Uterus (tissue), 4 donors: Measurements from ENCODE around the gene ALX1. TPM values are rescaled to one million over a fixed set of nuclear protein-coding genes. Genes with fewer than 3 reads are reported as not detected.
A peak's percentile ranks its signal among the peaks of the same experiment; 100 is the strongest.

Source experiments
- DNase-seq, 2 donors: peaks; one replicate each; pipeline ENCODE4 v3.0.0-alpha.2; 2019 to 2020
- H3K27ac ChIP-seq, 2 donors: fragments of 200-600 bp; sonication (generic); 1 replicate in 1 of 2; 2 replicates in 1 of 2; pipeline ENCODE4 v1.5.1; 2016 to 2018
- H3K27me3 ChIP-seq, 2 donors: fragments of 200-600 bp; sonication (generic); one replicate each; pipeline ENCODE4 v1.5.1; 2018 to 2019; ENCODE audit warnings: control low read depth in 1 of 2
- H3K36me3 ChIP-seq, 2 donors: fragments of 200-600 bp; sonication (generic); one replicate each; pipeline ENCODE4 v1.5.1; 2019; ENCODE audit warnings: control low read depth in 1 of 2
- H3K4me1 ChIP-seq, 2 donors: fragments of 200-600 bp; sonication (generic); one replicate each; pipeline ENCODE4 v1.5.1; 2018 to 2019; ENCODE audit warnings: control low read depth in 1 of 2
- H3K4me3 ChIP-seq, 2 donors: fragments of 200-600 bp; sonication (generic); 1 replicate in 1 of 2; 2 replicates in 1 of 2; pipeline ENCODE4 v1.5.1; 2018 to 2019; ENCODE audit warnings: mild to moderate bottlenecking in 1 of 2
- H3K9me3 ChIP-seq, 2 donors: fragments of 200-600 bp; sonication (generic); one replicate each; pipeline ENCODE4 v1.5.1; 2019; ENCODE audit warnings: control low read depth in 1 of 2
- POLR2A ChIP-seq, 2 donors: fragments of 450-650 bp; IDR thresholded peaks; one replicate each; pipeline ENCODE4 v1.6.1; 2016; ENCODE audit warnings: antibody characterized with exemption in 2 of 2, mild to moderate bottlenecking in 1 of 2, moderate library complexity in 1 of 2
- intact Hi-C: fragments of 100-400 bp; cut with DNase I; formaldehyde crosslinking; loops from one replicate; pipeline ENCODE4 v1.15.1; 2023; ENCODE audit warnings: low total_unique reads
- total RNA-seq, 4 donors: library from RNA; depleted of rRNA in 3 of 4; stranded (reverse); fragments of >200 nt in 3 of 4; gene quantifications; one replicate each; pipeline versions ENCODE4 v1.1.0 to v1.2.4, GENCODE V29; 2014 to 2023
- TF ChIP-seq, protein P1 (sequence below), 4 experiments: fragments of 200-600 bp in 2 of 4; fragments of 450-650 bp in 2 of 4; sonication (generic) in 2 of 4; IDR thresholded peaks; one replicate each; pipeline ENCODE4 v1.5.1; 2016 to 2019; ENCODE audit warnings: antibody characterized with exemption in 4 of 4, mild to moderate bottlenecking in 2 of 4, moderate library complexity in 1 of 4
- donor health status: DM: yes; HTN: yes; CAD: no.

Gene ALX1
- total RNA-seq = 1 to 10 TPM in 1 of 4 donors, under 1 TPM in 1, not detected in 2; 0.61 to 4.2 TPM

DNA sequence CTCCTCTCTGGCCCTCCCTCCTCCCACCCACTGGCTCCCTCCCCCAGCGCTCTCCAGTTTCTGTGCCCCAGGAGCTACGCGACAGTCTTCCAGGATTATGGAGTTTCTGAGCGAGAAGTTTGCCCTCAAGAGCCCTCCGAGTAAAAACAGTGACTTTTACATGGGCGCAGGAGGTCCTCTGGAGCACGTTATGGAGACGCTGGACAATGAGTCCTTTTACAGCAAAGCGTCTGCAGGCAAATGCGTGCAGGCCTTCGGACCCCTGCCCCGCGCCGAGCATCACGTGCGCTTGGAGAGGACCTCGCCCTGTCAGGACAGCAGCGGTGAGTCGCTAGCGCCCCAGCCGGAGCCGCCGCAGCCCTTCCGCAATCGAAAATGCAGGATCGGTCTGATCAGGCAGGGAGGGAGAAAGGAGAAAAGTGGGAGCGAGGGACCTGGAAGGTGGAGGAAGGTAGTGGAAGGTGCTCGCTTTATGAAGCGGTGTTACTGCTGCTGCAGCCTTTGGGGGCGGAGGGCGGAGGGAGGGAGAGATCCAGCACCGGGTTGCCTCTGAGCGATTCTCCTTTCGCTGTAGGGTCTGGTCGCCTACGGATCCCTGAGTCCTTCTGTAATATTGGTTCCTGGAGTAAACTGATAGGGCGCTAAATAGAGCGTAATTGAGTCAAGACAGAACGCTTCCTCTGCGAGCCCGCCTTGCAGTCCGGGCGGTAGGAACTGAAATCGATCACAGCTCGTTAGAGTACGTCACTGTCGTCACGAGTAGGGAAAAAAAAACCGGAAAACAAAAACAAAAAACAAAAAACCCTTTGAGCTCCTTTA lies at the start of gene ALX1:
Gene ALX1, plus strand, starts transcription at position 56 of the 819 bp plus-strand sequence. Its CDS starts 42 bp downstream, at position 98.
- peak within 1 kb of the TSS; percentile 35 to 45 for H3K27ac ChIP-seq
- H3K4me3 ChIP-seq = peak within 1 kb of the TSS; percentile 22 to 35
- intact Hi-C loops = no loop called here
- peak in 1 of 2 donors; percentile 45 for DNase-seq
- no peaks in the 10 kb centered on the region for H3K9me3 ChIP-seq
- H3K36me3 ChIP-seq = no peaks in the 10 kb centered on the region
- no peaks in the 10 kb centered on the region for H3K4me1 ChIP-seq
- H3K27me3 ChIP-seq = peaks cover 7 to 46% of the 10 kb centered on the region in 2 donors
- TF ChIP-seq, protein P1, sequence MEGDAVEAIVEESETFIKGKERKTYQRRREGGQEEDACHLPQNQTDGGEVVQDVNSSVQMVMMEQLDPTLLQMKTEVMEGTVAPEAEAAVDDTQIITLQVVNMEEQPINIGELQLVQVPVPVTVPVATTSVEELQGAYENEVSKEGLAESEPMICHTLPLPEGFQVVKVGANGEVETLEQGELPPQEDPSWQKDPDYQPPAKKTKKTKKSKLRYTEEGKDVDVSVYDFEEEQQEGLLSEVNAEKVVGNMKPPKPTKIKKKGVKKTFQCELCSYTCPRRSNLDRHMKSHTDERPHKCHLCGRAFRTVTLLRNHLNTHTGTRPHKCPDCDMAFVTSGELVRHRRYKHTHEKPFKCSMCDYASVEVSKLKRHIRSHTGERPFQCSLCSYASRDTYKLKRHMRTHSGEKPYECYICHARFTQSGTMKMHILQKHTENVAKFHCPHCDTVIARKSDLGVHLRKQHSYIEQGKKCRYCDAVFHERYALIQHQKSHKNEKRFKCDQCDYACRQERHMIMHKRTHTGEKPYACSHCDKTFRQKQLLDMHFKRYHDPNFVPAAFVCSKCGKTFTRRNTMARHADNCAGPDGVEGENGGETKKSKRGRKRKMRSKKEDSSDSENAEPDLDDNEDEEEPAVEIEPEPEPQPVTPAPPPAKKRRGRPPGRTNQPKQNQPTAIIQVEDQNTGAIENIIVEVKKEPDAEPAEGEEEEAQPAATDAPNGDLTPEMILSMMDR (IDR thresholded peaks at IDR 0.05) = no peak
- TF ChIP-seq POLR2A (IDR thresholded peaks at IDR 0.05) = no peak

DNA sequence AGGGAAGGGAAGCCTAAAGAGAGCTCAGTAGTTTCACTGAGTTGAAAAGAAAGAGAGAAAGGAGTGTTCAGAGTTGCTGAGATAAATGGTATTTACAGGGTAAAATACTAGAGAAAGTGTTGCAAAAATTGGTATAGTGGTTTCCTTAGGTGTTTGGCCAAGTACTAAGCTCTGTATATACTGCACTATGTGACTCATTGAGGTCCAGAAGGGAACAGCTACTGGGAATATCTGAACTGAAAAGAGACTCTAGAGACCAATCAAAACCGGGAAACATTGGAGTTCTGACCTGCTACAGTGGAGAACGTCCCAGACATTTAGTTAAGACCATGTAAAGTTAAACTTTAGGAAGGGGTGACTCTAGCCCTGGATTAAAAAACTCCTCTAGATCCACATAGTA lies 42.7 kb upstream of the ALX1 start:
- no peak for DNase-seq
- Histone ChIP-seq H3K27me3 (no peaks in the 10 kb centered on the region), H3K27ac (no peak overlapping the region), H3K9me3 (no peaks in the 10 kb centered on the region), H3K36me3 (no peaks in the 10 kb centered on the region), H3K4me1 (no peaks in the 10 kb centered on the region), H3K4me3 (no peak overlapping the region)
- intact Hi-C loops = no loop called here
- TF ChIP-seq, protein P1 (IDR thresholded peaks at IDR 0.05) = no peak
- TF ChIP-seq POLR2A (IDR thresholded peaks at IDR 0.05) = no peak

DNA sequence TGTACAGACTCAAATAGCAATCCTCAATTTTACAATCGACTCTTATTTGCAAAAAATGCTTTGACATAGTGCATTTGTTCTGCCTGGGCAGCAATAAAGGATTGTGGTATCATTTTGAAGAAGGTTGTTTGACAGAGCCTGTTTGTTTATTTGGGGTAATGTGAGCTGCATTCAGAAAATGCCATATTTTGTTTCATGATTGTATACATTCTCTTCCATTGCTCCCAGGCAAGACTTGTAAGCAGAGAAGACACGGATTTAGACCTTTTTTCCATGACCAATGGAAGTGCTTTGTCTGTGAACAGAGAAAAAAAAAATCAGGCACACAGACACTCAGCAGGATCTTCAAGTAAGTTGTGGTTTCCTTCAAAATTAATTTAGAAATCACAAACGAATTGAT lies 35.5 kb upstream of the ALX1 start:
- intact Hi-C loops = no loop called here
- H3K4me3 ChIP-seq = no peak overlapping the region
- H3K36me3 ChIP-seq = no peaks in the 10 kb centered on the region
- H3K27ac ChIP-seq = no peak overlapping the region
- H3K4me1 ChIP-seq = no peaks in the 10 kb centered on the region
- no peak for TF ChIP-seq POLR2A (IDR thresholded peaks at IDR 0.05)
- TF ChIP-seq, protein P1 (IDR thresholded peaks at IDR 0.05) = no peak
- no peaks in the 10 kb centered on the region for H3K27me3 ChIP-seq
- DNase-seq = no peak
- H3K9me3 ChIP-seq = no peaks in the 10 kb centered on the region

DNA sequence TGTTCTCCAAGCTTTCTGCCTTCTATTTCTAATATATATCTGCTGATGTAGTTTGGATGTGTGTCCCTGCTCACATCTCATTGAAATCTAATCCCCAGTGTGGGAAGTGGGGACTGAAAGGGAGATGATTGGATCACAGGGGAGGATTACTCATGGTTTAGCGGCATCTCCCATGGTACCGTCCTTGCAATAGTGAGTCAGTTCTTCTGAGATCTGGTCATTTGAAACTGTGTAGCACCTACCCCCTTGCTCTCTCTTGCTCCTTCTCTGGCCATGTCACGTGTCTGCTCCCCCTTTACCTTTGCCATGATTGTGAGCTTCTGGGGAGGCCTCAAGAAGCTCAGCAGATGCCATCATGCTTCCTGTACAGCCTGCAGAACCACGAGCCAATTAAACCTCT lies 26.2 kb upstream of the ALX1 start:
- no peak for DNase-seq
- Histone ChIP-seq H3K27me3 (no peaks in the 10 kb centered on the region), H3K9me3 (no peaks in the 10 kb centered on the region), H3K27ac (no peak overlapping the region), H3K4me3 (no peak overlapping the region), H3K4me1 (no peaks in the 10 kb centered on the region), H3K36me3 (no peaks in the 10 kb centered on the region)
- intact Hi-C loops = no loop called here
- TF ChIP-seq, protein P1 (IDR thresholded peaks at IDR 0.05) = no peak
- no peak for TF ChIP-seq POLR2A (IDR thresholded peaks at IDR 0.05)

DNA sequence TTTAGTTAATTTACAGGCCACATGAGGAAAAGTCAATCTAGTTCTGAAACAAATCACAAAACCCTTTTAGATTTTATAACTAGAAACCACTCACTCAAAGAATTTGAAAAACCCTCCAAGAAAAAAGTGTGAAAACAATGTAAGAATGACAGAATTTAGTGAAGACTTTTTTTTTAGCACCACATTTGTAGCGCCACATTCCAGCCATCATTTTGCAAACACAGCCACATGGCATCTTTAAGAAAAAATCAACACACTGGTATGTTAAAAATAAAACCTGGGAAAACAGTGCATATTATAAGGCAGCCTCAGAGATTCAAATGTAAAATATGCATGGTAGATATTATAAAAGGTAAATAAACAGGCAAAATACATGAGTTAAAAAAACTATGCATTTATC lies 22.3 kb upstream of the ALX1 start:
- Histone ChIP-seq H3K27me3 (no peaks in the 10 kb centered on the region), H3K4me3 (no peak overlapping the region), H3K27ac (no peak overlapping the region), H3K4me1 (no peaks in the 10 kb centered on the region), H3K9me3 (no peaks in the 10 kb centered on the region), H3K36me3 (no peaks in the 10 kb centered on the region)
- intact Hi-C loops = no loop called here
- no peak for DNase-seq
- TF ChIP-seq, protein P1 (IDR thresholded peaks at IDR 0.05) = no peak
- no peak for TF ChIP-seq POLR2A (IDR thresholded peaks at IDR 0.05)
